Kasumi-1 (cell line): ENCODE measurements around the gene RMND1.
"Not testable (repeated sequence)": the region's sequence is repeated elsewhere in the genome, so short reads cannot be mapped to it uniquely, and the experiment has no call there.

Experiments
- DNase-seq, 2 experiments: peaks; one replicate each; lab custom pipeline; 2025; lab: John Stamatoyannopoulos, UW

RMND1 gene

GRCh38 chr6:151451417-151451949, 443 bp downstream of the RMND1 start:
- no peak for DNase-seq

GRCh38 chr6:151450928-151451327, 998 bp downstream of the RMND1 start:
- not testable (repeated sequence) for DNase-seq

- no peak for DNase-seq
These were observed 3.3 kb downstream of the RMND1 start for GRCh38 chr6:151448623-151449022.

- no peak for DNase-seq
These were observed 4.7 kb downstream of the RMND1 start for GRCh38 chr6:151447237-151447636.

- DNase-seq = no peak
These were observed 6.4 kb downstream of the RMND1 start for GRCh38 chr6:151445482-151445881.

GRCh38 chr6:151443911-151444621, 7.9 kb downstream of the RMND1 start:
- DNase-seq = no peak

- no peak for DNase-seq
These were observed 8.5 kb downstream of the RMND1 start for GRCh38 chr6:151443454-151443853.

- DNase-seq = no peak
These were observed 9.6 kb downstream of the RMND1 start for GRCh38 chr6:151442371-151442770.

- DNase-seq = no peak
These were observed 10.3 kb downstream of the RMND1 start for GRCh38 chr6:151441390-151442166.

GRCh38 chr6:151440930-151441329, 11.0 kb downstream of the RMND1 start:
- DNase-seq = peak; percentile 12 to 36

GRCh38 chr6:151440498-151440897, 11.4 kb downstream of the RMND1 start:
- DNase-seq = no peak

GRCh38 chr6:151437401-151437800, 14.5 kb downstream of the RMND1 start:
- no peak for DNase-seq

GRCh38 chr6:151436802-151437201, 15.1 kb downstream of the RMND1 start:
- DNase-seq = no peak

GRCh38 chr6:151436300-151436699, 15.6 kb downstream of the RMND1 start:
- DNase-seq = no peak

GRCh38 chr6:151434369-151434768, 17.6 kb downstream of the RMND1 start:
- no peak for DNase-seq

- no peak for DNase-seq
These were observed 19.3 kb downstream of the RMND1 start for GRCh38 chr6:151432651-151433050.

- no peak for DNase-seq
These were observed 20.6 kb downstream of the RMND1 start for GRCh38 chr6:151431337-151431736.

- no peak for DNase-seq
These were observed 21.0 kb downstream of the RMND1 start for GRCh38 chr6:151430886-151431285.

GRCh38 chr6:151428093-151428735, 23.7 kb downstream of the RMND1 start:
- no peak for DNase-seq

- no peak for DNase-seq
These were observed 26.4 kb downstream of the RMND1 start for GRCh38 chr6:151425561-151425960.

GRCh38 chr6:151422981-151423380, 28.9 kb downstream of the RMND1 start:
- no peak for DNase-seq

- DNase-seq = no peak
These were observed 34.4 kb downstream of the RMND1 start for GRCh38 chr6:151417477-151417876.
